GM12873 (cell line): ENCODE data around the gene MBLAC1.

Experiments used
- CTCF ChIP-seq: IDR thresholded peaks from 2 replicates; pipeline ENCODE4 v1.5.1; 2012; ENCODE audit warnings: low read depth, mild to moderate bottlenecking, moderate library complexity, low read length, control low read depth; ENCODE audit not compliant: insufficient read depth; ENCODE audit errors: missing control alignments

MBLAC1 gene

GRCh38 chr7:100175296-100175935 is 48.6 kb downstream of the MBLAC1 start:
- no peak for TF ChIP-seq CTCF

- no peak for TF ChIP-seq CTCF
These were observed 49.6 kb downstream of the MBLAC1 start for GRCh38 chr7:100176096-100177044.

- no peak for TF ChIP-seq CTCF
These were observed 50.6 kb downstream of the MBLAC1 start, which contains the start of the genes GPC2 and STAG3 for GRCh38 chr7:100177045-100178001. GPC2 (minus strand) TSS chr7:100177381; CDS start chr7:100177199, 182 bp downstream. STAG3 (plus strand) TSS chr7:100177918; CDS start chr7:100180557, 2,639 bp downstream.
